HG03575 (cell line): ENCODE measurements around the gene VSNL1.
A peak's percentile ranks its signal among the peaks of the same experiment; 100 is the strongest.

Source experiments
- ATAC-seq: cut with Tn5 transposase; IDR thresholded peaks from one replicate; pipeline ENCODE4 v1.9.1; 2021; ENCODE audit not compliant: unreplicated experiment, insufficient number of reproducible peaks, low FRiP score; ENCODE audit errors: extremely low read depth

The VSNL1 gene

GRCh38 chr2:17628349-17629261 is 88.1 kb downstream of the VSNL1 start:
- ATAC-seq: peak; percentile 33

- no peak for ATAC-seq
These were observed 89.6 kb downstream of the VSNL1 start for GRCh38 chr2:17630089-17630488.

- no peak for ATAC-seq
These were observed 94.5 kb downstream of the VSNL1 start for GRCh38 chr2:17634997-17635396.

GRCh38 chr2:17636257-17636656 is 95.8 kb downstream of the VSNL1 start:
- ATAC-seq: no peak

- ATAC-seq: no peak
These were observed 96.8 kb downstream of the VSNL1 start for GRCh38 chr2:17637131-17637906.

GRCh38 chr2:17638196-17638743 is 97.8 kb downstream of the VSNL1 start:
- ATAC-seq: no peak

GRCh38 chr2:17640406-17640805 is 99.9 kb downstream of the VSNL1 start:
- no peak for ATAC-seq

- no peak for ATAC-seq
These were observed 102.6 kb downstream of the VSNL1 start for GRCh38 chr2:17643031-17643615.

GRCh38 chr2:17644997-17645720 is 104.7 kb downstream of the VSNL1 start:
- ATAC-seq: no peak

- ATAC-seq: peak; percentile 89
These were observed 105.6 kb downstream of the VSNL1 start for GRCh38 chr2:17646081-17646554.

- no peak for ATAC-seq
These were observed 106.6 kb downstream of the VSNL1 start for GRCh38 chr2:17646838-17647701.

- ATAC-seq: no peak
These were observed 108.1 kb downstream of the VSNL1 start for GRCh38 chr2:17648581-17648980.

- no peak for ATAC-seq
These were observed 108.5 kb downstream of the VSNL1 start for GRCh38 chr2:17649026-17649425.

GRCh38 chr2:17652681-17653394 is 112.3 kb downstream of the VSNL1 start:
- ATAC-seq: no peak

GRCh38 chr2:17657759-17658158 is 117.3 kb downstream of the VSNL1 start:
- no peak for ATAC-seq

- peak; percentile 72 for ATAC-seq
These were observed 117.9 kb downstream of the VSNL1 start for GRCh38 chr2:17658251-17658843.

- ATAC-seq: no peak
These were observed 119.7 kb downstream of the VSNL1 start for GRCh38 chr2:17660219-17660618.
